Endothelial cell (in vitro differentiated cells): ENCODE measurements around the gene SNX25. TPM values are rescaled to one million over a fixed set of nuclear protein-coding genes. Genes with fewer than 3 reads are reported as not detected.
"Not testable (repeated sequence)": the region's sequence is repeated elsewhere in the genome, so short reads cannot be mapped to it uniquely, and the experiment has no call there.

ENCODE experiments used
- DNase-seq: peaks from one replicate; pipeline ENCODE4 v3.0.0; 2021; ENCODE audit warnings: low spot score
- H3K27ac Mint-ChIP-seq: one replicate; pipeline ENCODE4 v1.8.0; 2021; ENCODE audit warnings: mixed read lengths, inconsistent platforms; ENCODE audit not compliant: unreplicated experiment
- H3K27me3 Mint-ChIP-seq: one replicate; pipeline ENCODE4 v1.8.0; 2021; ENCODE audit warnings: mild to moderate bottlenecking, moderate library complexity, mixed read lengths, inconsistent platforms; ENCODE audit not compliant: unreplicated experiment
- H3K36me3 Mint-ChIP-seq: one replicate; pipeline ENCODE4 v1.8.0; 2021; ENCODE audit warnings: mild to moderate bottlenecking, low read depth, mixed read lengths, inconsistent platforms; ENCODE audit not compliant: unreplicated experiment
- H3K4me1 Mint-ChIP-seq: one replicate; pipeline ENCODE4 v1.8.0; 2021; ENCODE audit warnings: mild to moderate bottlenecking, mixed read lengths, inconsistent platforms; ENCODE audit not compliant: unreplicated experiment
- H3K4me3 Mint-ChIP-seq: one replicate; pipeline ENCODE4 v1.8.0; 2021; ENCODE audit warnings: mild to moderate bottlenecking, mixed read lengths, inconsistent platforms; ENCODE audit not compliant: unreplicated experiment
- H3K9me3 Mint-ChIP-seq: one replicate; pipeline ENCODE4 v1.8.0; 2021; ENCODE audit warnings: mixed read lengths, inconsistent platforms; ENCODE audit not compliant: unreplicated experiment
- total RNA-seq: library from RNA; stranded (reverse); fragmentation: NEBNext Ultra II Directional; extraction: Animal tissue kit (Norgen Biotek cat#: 25700); gene quantifications from one replicate; pipeline ENCODE4 v1.2.1, GENCODE V29; 2021; ENCODE audit not compliant: unreplicated experiment
- TF ChIP-seq, protein P1 (sequence below): fragments of 200-600 bp; sonication (generic); IDR thresholded peaks from one replicate; pipeline ENCODE4 v1.5.0; 2021; ENCODE audit warnings: antibody characterized with exemption; ENCODE audit not compliant: unreplicated experiment

Gene SNX25
- total RNA-seq, 1 donor from 2014 or later: 19.3 TPM

DNA sequence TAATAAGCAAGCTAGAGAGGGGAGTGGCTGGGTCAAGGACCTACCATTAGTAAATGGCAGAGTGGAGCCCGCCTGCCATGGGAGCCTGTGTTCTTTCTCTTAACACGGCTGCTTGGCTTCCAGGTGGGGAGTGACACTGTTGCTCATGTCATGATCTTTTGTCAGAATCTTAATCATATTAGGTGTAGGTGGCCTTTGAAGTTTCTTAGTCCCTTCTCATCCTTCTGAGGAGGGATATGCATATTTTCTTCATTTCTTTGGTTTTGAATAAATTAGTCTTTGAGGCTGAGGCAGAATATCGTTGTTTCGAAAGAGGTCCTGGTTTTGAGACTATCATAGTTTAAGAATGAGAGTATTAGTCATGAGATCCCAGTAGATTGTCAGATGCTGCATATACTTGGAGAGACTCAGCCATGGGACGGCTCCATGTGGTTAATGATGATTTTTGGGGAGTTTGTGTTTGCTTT is 28.9 kb downstream of the SNX25 start:
- peaks cover 18% of the 10 kb centered on the region for H3K36me3 Mint-ChIP-seq
- no peaks in the 10 kb centered on the region for H3K9me3 Mint-ChIP-seq
- H3K27ac Mint-ChIP-seq: no peak overlapping the region
- H3K4me3 Mint-ChIP-seq: no peak overlapping the region
- peaks cover 5% of the 10 kb centered on the region for H3K4me1 Mint-ChIP-seq
- no peaks in the 10 kb centered on the region for H3K27me3 Mint-ChIP-seq
- TF ChIP-seq, protein P1, sequence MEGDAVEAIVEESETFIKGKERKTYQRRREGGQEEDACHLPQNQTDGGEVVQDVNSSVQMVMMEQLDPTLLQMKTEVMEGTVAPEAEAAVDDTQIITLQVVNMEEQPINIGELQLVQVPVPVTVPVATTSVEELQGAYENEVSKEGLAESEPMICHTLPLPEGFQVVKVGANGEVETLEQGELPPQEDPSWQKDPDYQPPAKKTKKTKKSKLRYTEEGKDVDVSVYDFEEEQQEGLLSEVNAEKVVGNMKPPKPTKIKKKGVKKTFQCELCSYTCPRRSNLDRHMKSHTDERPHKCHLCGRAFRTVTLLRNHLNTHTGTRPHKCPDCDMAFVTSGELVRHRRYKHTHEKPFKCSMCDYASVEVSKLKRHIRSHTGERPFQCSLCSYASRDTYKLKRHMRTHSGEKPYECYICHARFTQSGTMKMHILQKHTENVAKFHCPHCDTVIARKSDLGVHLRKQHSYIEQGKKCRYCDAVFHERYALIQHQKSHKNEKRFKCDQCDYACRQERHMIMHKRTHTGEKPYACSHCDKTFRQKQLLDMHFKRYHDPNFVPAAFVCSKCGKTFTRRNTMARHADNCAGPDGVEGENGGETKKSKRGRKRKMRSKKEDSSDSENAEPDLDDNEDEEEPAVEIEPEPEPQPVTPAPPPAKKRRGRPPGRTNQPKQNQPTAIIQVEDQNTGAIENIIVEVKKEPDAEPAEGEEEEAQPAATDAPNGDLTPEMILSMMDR: no peak
- DNase-seq: no peak

DNA sequence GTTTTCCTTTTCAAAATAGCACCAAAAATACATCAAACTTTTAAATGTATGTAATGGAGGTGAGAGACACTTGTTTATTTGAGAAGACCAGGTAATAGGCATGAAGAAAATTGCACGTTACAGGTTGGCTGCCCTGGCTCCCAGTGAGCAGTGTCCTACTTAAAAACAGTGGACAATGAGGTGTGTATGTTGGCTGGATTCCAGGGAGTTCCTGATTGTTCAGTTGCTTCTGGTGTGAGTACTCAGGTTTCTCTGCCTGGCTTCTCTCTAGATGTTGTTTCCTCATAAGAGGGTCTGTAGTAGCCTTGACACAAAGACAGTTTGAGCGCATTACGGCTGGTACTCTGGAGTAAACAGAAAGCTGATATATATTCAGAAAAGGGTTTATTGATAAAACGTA is 29.4 kb downstream of the SNX25 start:
- Mint-ChIP-seq H3K9me3 (no peaks in the 10 kb centered on the region), H3K27ac (no peak overlapping the region), H3K4me3 (no peak overlapping the region), H3K36me3 (peaks cover 18% of the 10 kb centered on the region), H3K27me3 (no peaks in the 10 kb centered on the region), H3K4me1 (peaks cover 5% of the 10 kb centered on the region)
- TF ChIP-seq, protein P1: no peak
- no peak for DNase-seq

DNA sequence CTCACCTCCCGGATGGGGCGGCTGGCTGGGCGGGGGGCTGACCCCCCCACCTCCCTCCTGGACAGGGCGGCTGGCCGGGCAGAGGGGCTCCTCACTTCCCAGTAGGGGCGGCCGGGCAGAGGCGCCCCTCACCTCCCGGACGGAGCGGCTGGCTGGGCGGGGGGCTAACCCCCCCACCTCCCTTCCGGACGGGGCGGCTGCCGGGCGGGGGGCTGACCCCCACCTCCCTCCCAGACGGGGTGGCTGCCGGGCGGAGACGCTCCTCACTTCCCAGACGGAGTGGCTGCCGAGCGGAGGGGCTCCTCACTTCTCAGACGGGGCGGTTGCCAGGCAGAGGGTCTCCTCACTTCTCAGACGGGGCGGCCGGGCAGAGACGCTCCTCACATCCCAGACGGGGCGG is 31.1 kb downstream of the SNX25 start:
- not testable (repeated sequence) for H3K9me3 Mint-ChIP-seq, H3K27ac Mint-ChIP-seq, H3K4me3 Mint-ChIP-seq, DNase-seq, H3K27me3 Mint-ChIP-seq, H3K4me1 Mint-ChIP-seq
- H3K36me3 Mint-ChIP-seq: peaks cover 18% of the 10 kb centered on the region

DNA sequence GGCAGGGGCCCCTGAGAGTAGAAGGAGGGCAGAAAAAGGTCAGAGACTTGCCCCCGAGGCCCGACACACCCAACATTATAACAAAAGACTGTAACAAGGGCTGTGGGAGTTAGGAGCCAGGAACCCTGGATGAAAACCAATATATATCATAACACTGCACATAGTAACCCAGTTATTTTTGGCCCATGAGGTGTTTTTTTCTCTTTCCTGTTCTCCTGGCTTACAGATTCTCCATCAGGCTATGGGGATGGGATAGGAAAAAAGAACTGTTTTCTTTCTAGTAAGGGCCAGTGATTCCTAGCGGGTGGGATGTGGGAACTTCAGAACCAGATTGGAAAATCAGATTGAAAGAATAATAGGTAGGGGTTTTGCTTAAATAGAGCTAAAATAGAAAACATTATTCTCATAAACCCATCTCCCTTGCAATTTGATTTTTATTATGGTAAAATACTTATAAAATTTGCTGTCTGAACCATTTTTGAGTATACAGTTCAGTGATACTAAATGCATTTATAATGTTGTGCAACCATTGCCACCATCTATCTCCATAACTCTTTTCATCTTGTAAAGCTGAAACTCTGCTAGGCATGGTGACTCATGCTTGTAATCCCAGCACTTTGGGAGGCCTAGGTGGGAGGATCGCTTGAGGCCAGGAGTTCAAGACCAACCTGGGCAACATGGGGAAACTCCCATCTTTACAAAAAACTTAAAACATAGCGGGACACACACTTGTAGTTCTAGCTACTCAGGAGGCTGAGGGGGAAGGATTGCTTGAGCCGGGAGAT is 33.5 kb downstream of the SNX25 start:
- H3K36me3 Mint-ChIP-seq: peaks cover 13% of the 10 kb centered on the region
- H3K9me3 Mint-ChIP-seq: no peaks in the 10 kb centered on the region
- no peak overlapping the region for H3K27ac Mint-ChIP-seq
- H3K4me3 Mint-ChIP-seq: no peak overlapping the region
- no peaks in the 10 kb centered on the region for H3K4me1 Mint-ChIP-seq
- TF ChIP-seq, protein P1: no peak
- DNase-seq: no peak
- H3K27me3 Mint-ChIP-seq: no peaks in the 10 kb centered on the region

DNA sequence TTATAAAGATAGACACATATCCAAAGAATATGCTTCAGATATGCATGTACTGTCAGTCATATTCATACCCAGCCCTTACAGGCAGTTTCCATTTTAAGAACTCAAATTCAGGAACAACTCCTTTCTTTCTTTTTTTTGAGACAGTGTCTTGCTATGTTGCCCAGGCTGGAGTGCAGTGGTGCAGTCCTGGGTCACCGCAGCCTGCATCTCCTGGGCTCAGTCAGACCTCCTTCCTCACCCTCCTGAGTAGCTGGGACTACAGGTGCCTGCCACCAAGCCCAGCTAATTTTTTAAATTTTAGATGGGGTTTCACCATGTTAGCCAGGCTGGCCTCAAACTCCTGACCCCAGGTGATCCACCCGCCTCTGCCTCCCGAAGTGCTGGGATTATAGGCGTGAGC is 34.5 kb downstream of the SNX25 start:
- Mint-ChIP-seq H3K27me3 (no peaks in the 10 kb centered on the region), H3K9me3 (no peaks in the 10 kb centered on the region), H3K36me3 (peaks cover 9% of the 10 kb centered on the region), H3K27ac (no peak overlapping the region), H3K4me1 (no peaks in the 10 kb centered on the region), H3K4me3 (no peak overlapping the region)
- TF ChIP-seq, protein P1: no peak
- no peak for DNase-seq
